ENCODE measurements around the gene NPAS3.

The NPAS3 gene

GRCh38 chr14:33404964-33405574, 466.4 kb downstream of the NPAS3 start:
- no peaks in the 10 kb centered on the region for H3K4me1 ChIP-seq (ENCODE audit: control insufficient read depth, insufficient read depth, low read length)
- WGBS, 2 experiments, result 67 to 80% methylated on average over 1 of the region's 1 CpG
- H3K9me3 ChIP-seq (ENCODE audit: control insufficient read depth, low read length), result peaks cover 10% of the 10 kb centered on the region
- H3K36me3 ChIP-seq (ENCODE audit: control insufficient read depth, insufficient read depth, low read length), result no peaks in the 10 kb centered on the region
- H3K27ac ChIP-seq (ENCODE audit: insufficient read depth, low read depth, low read length, poor library complexity, severe bottlenecking), result no peak overlapping the region
- no peaks in the 10 kb centered on the region for H3K27me3 ChIP-seq (ENCODE audit: control insufficient read depth, insufficient read depth, low read length, poor library complexity, severe bottlenecking)
- H3K4me3 ChIP-seq (ENCODE audit: insufficient read depth, low read depth, low read length), result no peak overlapping the region

DNA sequence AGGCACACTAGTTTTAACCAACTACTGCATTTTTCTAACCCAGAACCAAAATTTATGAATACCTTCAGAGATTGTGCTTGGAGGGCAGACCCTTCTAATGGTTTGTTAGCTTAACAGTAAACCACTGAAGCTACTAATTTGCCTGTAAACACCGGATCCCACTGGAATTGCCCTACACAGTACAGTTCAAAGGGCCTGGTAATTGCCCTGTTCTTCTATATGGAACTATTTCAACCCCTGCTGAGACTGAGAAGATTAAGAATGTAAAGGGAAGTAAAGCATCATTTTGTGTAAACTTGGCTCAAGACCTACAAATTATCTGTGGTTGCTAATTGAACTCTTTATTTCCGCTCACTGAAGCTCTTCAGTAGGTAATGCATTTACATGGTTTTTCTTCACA, 468.1 kb downstream of the NPAS3 start:
- Histone ChIP-seq H3K4me3 (ENCODE audit: insufficient read depth, low read depth, low read length) (no peak overlapping the region), H3K27ac (ENCODE audit: insufficient read depth, low read depth, low read length, poor library complexity, severe bottlenecking) (no peak overlapping the region), H3K36me3 (ENCODE audit: control insufficient read depth, insufficient read depth, low read length) (no peaks in the 10 kb centered on the region), H3K27me3 (ENCODE audit: control insufficient read depth, insufficient read depth, low read length, poor library complexity, severe bottlenecking) (no peaks in the 10 kb centered on the region), H3K9me3 (ENCODE audit: control insufficient read depth, low read length) (peaks cover 10% of the 10 kb centered on the region), H3K4me1 (ENCODE audit: control insufficient read depth, insufficient read depth, low read length) (no peaks in the 10 kb centered on the region)
- WGBS, 2 experiments, result 94% methylated on average over 2 of the region's 2 CpGs

DNA sequence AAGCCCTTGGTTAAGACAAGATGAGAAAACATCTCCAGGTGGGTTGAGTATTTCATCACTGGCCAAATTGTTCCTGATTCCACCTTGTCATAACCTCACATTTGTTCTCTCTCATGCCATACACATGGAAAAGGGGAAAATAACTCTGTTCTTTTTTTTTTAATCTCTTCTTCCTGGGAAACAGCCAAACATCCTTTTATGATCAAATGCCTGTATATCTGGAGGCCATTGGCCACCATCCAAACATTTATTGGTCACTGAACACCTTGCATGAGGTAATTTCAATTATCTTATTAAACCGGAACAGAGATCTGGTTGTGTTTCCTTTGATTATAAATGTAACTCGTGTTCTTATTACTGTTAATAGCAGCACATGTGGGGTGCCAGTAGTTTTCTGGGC, 469.6 kb downstream of the NPAS3 start:
- no peak overlapping the region for H3K4me3 ChIP-seq (ENCODE audit: insufficient read depth, low read depth, low read length)
- WGBS, 2 experiments, result 95 to 98% methylated on average over 2 of the region's 2 CpGs

DNA sequence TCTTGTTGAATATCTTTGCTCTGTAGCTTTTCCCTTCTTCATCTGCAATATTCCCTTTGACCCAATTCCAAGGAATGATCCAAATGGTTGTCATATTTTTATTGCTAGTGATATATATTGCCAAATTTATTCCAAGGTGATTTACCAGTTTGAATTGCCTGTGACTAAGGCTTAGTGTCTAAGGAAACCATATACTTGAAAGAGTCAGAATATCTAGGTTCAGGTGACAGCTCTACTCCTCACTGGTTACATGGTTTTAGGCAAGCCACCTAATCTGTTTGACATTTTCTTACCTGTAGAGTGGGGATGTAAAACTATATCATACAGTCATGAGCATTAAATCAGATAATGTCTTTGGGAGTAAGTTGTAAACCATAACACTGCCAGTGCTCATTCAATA, 473.8 kb downstream of the NPAS3 start:
- no peak overlapping the region for H3K27ac ChIP-seq (ENCODE audit: insufficient read depth, low read depth, low read length, poor library complexity, severe bottlenecking)
- no peaks in the 10 kb centered on the region for H3K4me1 ChIP-seq (ENCODE audit: control insufficient read depth, insufficient read depth, low read length)
- no peaks in the 10 kb centered on the region for H3K9me3 ChIP-seq (ENCODE audit: control insufficient read depth, low read length)
- no peaks in the 10 kb centered on the region for H3K36me3 ChIP-seq (ENCODE audit: control insufficient read depth, insufficient read depth, low read length)
- no peaks in the 10 kb centered on the region for H3K27me3 ChIP-seq (ENCODE audit: control insufficient read depth, insufficient read depth, low read length, poor library complexity, severe bottlenecking)
- no peak overlapping the region for H3K4me3 ChIP-seq (ENCODE audit: insufficient read depth, low read depth, low read length)

More for the DNA sequence above, 469.6 kb downstream of the NPAS3 start:
- Histone ChIP-seq H3K9me3 (ENCODE audit: control insufficient read depth, low read length) (peaks cover 10% of the 10 kb centered on the region), H3K27ac (ENCODE audit: insufficient read depth, low read depth, low read length, poor library complexity, severe bottlenecking) (no peak overlapping the region), H3K36me3 (ENCODE audit: control insufficient read depth, insufficient read depth, low read length) (no peaks in the 10 kb centered on the region), H3K27me3 (ENCODE audit: control insufficient read depth, insufficient read depth, low read length, poor library complexity, severe bottlenecking) (no peaks in the 10 kb centered on the region), H3K4me1 (ENCODE audit: control insufficient read depth, insufficient read depth, low read length) (no peaks in the 10 kb centered on the region)

- H3K27ac ChIP-seq (ENCODE audit: insufficient read depth, low read depth, low read length, poor library complexity, severe bottlenecking), result no peak overlapping the region
- H3K4me1 ChIP-seq (ENCODE audit: control insufficient read depth, insufficient read depth, low read length), result no peaks in the 10 kb centered on the region
- no peaks in the 10 kb centered on the region for H3K36me3 ChIP-seq (ENCODE audit: control insufficient read depth, insufficient read depth, low read length)
- H3K9me3 ChIP-seq (ENCODE audit: control insufficient read depth, low read length), result no peaks in the 10 kb centered on the region
- H3K4me3 ChIP-seq (ENCODE audit: insufficient read depth, low read depth, low read length), result no peak overlapping the region
- no peaks in the 10 kb centered on the region for H3K27me3 ChIP-seq (ENCODE audit: control insufficient read depth, insufficient read depth, low read length, poor library complexity, severe bottlenecking)
- 88 to 94% methylated on average over 5 of the region's 5 CpGs for whole genome bisulfite sequencing, 2 experiments
Measured at GRCh38 chr14:33413381-33413780, 474.7 kb downstream of the NPAS3 start.

- no peaks in the 10 kb centered on the region for H3K4me1 ChIP-seq (ENCODE audit: control insufficient read depth, insufficient read depth, low read length)
- H3K27ac ChIP-seq (ENCODE audit: insufficient read depth, low read depth, low read length, poor library complexity, severe bottlenecking), result no peak overlapping the region
- H3K4me3 ChIP-seq (ENCODE audit: insufficient read depth, low read depth, low read length), result no peak overlapping the region
- H3K36me3 ChIP-seq (ENCODE audit: control insufficient read depth, insufficient read depth, low read length), result no peaks in the 10 kb centered on the region
- no peaks in the 10 kb centered on the region for H3K27me3 ChIP-seq (ENCODE audit: control insufficient read depth, insufficient read depth, low read length, poor library complexity, severe bottlenecking)
- H3K9me3 ChIP-seq (ENCODE audit: control insufficient read depth, low read length), result no peaks in the 10 kb centered on the region
- WGBS, 2 experiments, result 80 to 100% methylated on average over 1 to 3 of the region's 3 CpGs
Measured at GRCh38 chr14:33414041-33414440, 475.4 kb downstream of the NPAS3 start.

DNA sequence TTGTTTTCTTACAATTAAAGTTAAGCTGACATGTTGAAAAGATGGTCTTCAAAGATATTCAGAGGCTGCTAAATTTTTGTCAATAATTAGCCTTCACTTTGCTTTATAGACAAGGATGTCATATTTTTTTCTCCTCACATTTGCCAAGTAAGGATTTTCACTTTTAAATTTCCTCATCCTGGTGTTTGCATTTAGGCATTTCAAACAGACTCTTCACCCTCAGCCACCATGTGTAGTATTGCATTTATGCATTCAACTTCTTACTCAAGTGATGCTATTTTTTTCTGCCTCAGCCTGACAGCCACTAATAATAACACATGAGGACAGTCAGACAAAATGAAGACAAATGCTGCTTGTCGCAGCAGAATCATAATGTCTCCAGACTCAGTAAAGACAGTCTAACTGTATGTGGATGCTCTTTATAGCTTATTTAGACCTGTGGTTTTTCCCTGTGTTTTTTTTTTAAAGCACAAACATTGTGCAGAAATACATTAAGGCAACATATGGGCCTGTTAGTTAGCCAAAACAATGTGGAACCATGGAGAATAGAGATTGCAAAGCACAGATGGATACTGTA, 481.5 kb downstream of the NPAS3 start:
- Histone ChIP-seq H3K4me1 (ENCODE audit: control insufficient read depth, insufficient read depth, low read length) (no peaks in the 10 kb centered on the region), H3K9me3 (ENCODE audit: control insufficient read depth, low read length) (no peaks in the 10 kb centered on the region), H3K27ac (ENCODE audit: insufficient read depth, low read depth, low read length, poor library complexity, severe bottlenecking) (no peak overlapping the region), H3K4me3 (ENCODE audit: insufficient read depth, low read depth, low read length) (no peak overlapping the region), H3K36me3 (ENCODE audit: control insufficient read depth, insufficient read depth, low read length) (no peaks in the 10 kb centered on the region), H3K27me3 (ENCODE audit: control insufficient read depth, insufficient read depth, low read length, poor library complexity, severe bottlenecking) (no peaks in the 10 kb centered on the region)
- WGBS, 2 experiments, result 100% methylated on average over 1 of the region's 1 CpG

DNA sequence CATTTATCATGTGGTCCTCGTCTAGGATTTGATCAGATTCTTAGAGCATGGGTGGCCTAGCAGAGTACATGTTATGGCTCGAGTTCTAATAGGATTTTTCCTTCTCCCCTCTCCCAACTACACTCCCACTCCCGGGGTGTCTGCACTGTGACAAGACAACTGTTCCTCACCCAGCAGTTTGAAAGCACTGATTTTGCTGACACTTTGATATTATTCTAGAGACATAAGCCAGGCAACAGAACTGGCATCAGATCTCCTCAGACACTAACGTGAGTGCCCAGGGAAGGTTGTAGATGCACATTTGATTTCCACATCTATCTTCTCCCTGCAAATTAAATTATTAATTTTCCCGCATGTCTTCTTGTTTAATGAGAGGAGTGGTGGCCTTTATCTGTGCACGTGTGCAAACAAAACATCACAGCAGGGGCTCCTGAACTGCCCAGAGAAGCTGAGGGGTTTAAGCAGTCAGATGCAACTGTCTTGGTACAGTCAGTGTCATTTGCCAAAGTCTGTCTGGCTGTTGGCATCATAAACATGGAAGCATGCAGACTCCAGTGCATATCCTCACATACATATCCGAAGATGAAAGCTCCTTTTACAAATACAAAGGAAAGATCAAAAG, 491.8 kb downstream of the NPAS3 start:
- Histone ChIP-seq H3K27ac (ENCODE audit: insufficient read depth, low read depth, low read length, poor library complexity, severe bottlenecking) (no peak overlapping the region), H3K9me3 (ENCODE audit: control insufficient read depth, low read length) (no peaks in the 10 kb centered on the region), H3K4me1 (ENCODE audit: control insufficient read depth, insufficient read depth, low read length) (peaks cover 8% of the 10 kb centered on the region), H3K4me3 (ENCODE audit: insufficient read depth, low read depth, low read length) (no peak overlapping the region), H3K27me3 (ENCODE audit: control insufficient read depth, insufficient read depth, low read length, poor library complexity, severe bottlenecking) (no peaks in the 10 kb centered on the region), H3K36me3 (ENCODE audit: control insufficient read depth, insufficient read depth, low read length) (no peaks in the 10 kb centered on the region)
- WGBS, 2 experiments, result 77 to 80% methylated on average over 6 to 7 of the region's 7 CpGs

- WGBS, 2 experiments, result 100% methylated on average over 1 to 2 of the region's 3 CpGs
Measured at GRCh38 chr14:33432407-33433023, 493.8 kb downstream of the NPAS3 start.

DNA sequence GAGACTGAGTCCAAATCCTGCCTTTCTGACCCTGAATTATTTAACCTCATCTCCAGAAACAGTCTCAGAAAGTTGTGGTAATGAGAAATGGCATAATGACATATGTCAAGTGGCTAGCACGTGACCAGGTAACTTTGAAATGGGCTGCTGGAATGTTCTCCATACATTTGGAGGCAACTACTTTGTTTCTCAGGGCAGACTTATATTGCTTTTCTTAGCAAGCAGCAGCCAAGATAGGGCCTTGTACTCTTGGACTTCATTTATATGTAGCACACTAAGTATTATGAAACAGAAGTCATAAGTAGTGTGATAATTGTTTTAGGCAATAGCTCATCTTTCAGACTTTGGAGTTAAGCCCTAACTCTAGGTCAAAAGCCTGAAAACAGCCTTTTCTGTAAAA, 494.7 kb downstream of the NPAS3 start:
- Histone ChIP-seq H3K36me3 (ENCODE audit: control insufficient read depth, insufficient read depth, low read length) (no peaks in the 10 kb centered on the region), H3K4me3 (ENCODE audit: insufficient read depth, low read depth, low read length) (no peak overlapping the region), H3K9me3 (ENCODE audit: control insufficient read depth, low read length) (no peaks in the 10 kb centered on the region), H3K27me3 (ENCODE audit: control insufficient read depth, insufficient read depth, low read length, poor library complexity, severe bottlenecking) (no peaks in the 10 kb centered on the region), H3K4me1 (ENCODE audit: control insufficient read depth, insufficient read depth, low read length) (peaks cover 8% of the 10 kb centered on the region), H3K27ac (ENCODE audit: insufficient read depth, low read depth, low read length, poor library complexity, severe bottlenecking) (no peak overlapping the region)
- WGBS, 2 experiments, result 96 to 97% methylated on average over 1 of the region's 1 CpG

More at GRCh38 chr14:33432407-33433023, 493.8 kb downstream of the NPAS3 start:
- Histone ChIP-seq H3K27ac (ENCODE audit: insufficient read depth, low read depth, low read length, poor library complexity, severe bottlenecking) (no peak overlapping the region), H3K36me3 (ENCODE audit: control insufficient read depth, insufficient read depth, low read length) (no peaks in the 10 kb centered on the region), H3K9me3 (ENCODE audit: control insufficient read depth, low read length) (no peaks in the 10 kb centered on the region), H3K4me3 (ENCODE audit: insufficient read depth, low read depth, low read length) (no peak overlapping the region), H3K27me3 (ENCODE audit: control insufficient read depth, insufficient read depth, low read length, poor library complexity, severe bottlenecking) (no peaks in the 10 kb centered on the region), H3K4me1 (ENCODE audit: control insufficient read depth, insufficient read depth, low read length) (peaks cover 8% of the 10 kb centered on the region)

Data from ectodermal cell (in vitro differentiated cells).